GM10248 (cell line): ENCODE measurements around the gene MAZ.
"Not testable (repeated sequence)": the region's sequence is repeated elsewhere in the genome, so short reads cannot be mapped to it uniquely, and the experiment has no call there.

Source experiments
- CTCF ChIA-PET: fragments of 300-600 bp; sonication (Branson Sonifier 250); formaldehyde crosslinking; extraction: SDS; loops from one replicate; lab custom pipeline; 2021; ENCODE audit warnings: antibody characterized with exemption; lab: Yijun Ruan, JAX
- POLR2A ChIA-PET: fragments of 350-650 bp; sonication (Branson Sonifier 250); formaldehyde crosslinking; extraction: SDS; loops from one replicate; lab custom pipeline; 2020; ENCODE audit warnings: antibody characterized with exemption; lab: Yijun Ruan, JAX
- DNase-seq: peaks from one replicate; pipeline ENCODE4 v3.0.0; 2012; ENCODE audit errors: extremely low spot score
- TF ChIP-seq, protein P1 (sequence below): IDR thresholded peaks from 2 replicates; pipeline ENCODE4 v1.5.1; 2012; ENCODE audit warnings: mild to moderate bottlenecking, low read depth; ENCODE audit errors: extremely low read depth, missing control alignments, control extremely low read depth

Gene MAZ

GRCh38 chr16:29791845-29792807, 14.2 kb upstream of the MAZ start:
- no peak for DNase-seq
- POLR2A ChIA-PET: no interaction called here
- TF ChIP-seq, protein P1, sequence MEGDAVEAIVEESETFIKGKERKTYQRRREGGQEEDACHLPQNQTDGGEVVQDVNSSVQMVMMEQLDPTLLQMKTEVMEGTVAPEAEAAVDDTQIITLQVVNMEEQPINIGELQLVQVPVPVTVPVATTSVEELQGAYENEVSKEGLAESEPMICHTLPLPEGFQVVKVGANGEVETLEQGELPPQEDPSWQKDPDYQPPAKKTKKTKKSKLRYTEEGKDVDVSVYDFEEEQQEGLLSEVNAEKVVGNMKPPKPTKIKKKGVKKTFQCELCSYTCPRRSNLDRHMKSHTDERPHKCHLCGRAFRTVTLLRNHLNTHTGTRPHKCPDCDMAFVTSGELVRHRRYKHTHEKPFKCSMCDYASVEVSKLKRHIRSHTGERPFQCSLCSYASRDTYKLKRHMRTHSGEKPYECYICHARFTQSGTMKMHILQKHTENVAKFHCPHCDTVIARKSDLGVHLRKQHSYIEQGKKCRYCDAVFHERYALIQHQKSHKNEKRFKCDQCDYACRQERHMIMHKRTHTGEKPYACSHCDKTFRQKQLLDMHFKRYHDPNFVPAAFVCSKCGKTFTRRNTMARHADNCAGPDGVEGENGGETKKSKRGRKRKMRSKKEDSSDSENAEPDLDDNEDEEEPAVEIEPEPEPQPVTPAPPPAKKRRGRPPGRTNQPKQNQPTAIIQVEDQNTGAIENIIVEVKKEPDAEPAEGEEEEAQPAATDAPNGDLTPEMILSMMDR: no peak
- CTCF ChIA-PET: interaction anchor here (1.1 to 4.7 kb wide), 2 partner anchors 11 to 15 kb away, joined by 3 to 41 read pairs; no protein-coding TSS in a partner anchor

GRCh38 chr16:29793153-29793552, 13.2 kb upstream of the MAZ start:
- DNase-seq, POLR2A ChIA-PET: not testable (repeated sequence)
- CTCF ChIA-PET: interaction anchor here (1.3 to 4.7 kb wide), 3 partner anchors 10 to 29 kb away, joined by 3 to 41 read pairs (median 6); partner anchors contain the start of gene PAGR1

GRCh38 chr16:29794231-29794710, 12.1 kb upstream of the MAZ start:
- POLR2A ChIA-PET: interaction anchor here (0.7 kb wide), 1 partner anchor 865 kb away, joined by 3 read pairs; no protein-coding TSS in a partner anchor
- TF ChIP-seq, protein P1: no peak
- CTCF ChIA-PET: interaction anchor here (1.3 to 2.0 kb wide), 3 partner anchors 21 to 103 kb away, joined by 3 to 6 read pairs (median 4); partner anchors contain the start of gene PAGR1
- no peak for DNase-seq

- CTCF ChIA-PET: interaction anchor here (2.0 to 4.3 kb wide), 3 partner anchors 11 to 45 kb away, joined by 5 to 41 read pairs (median 15); partner anchors contain the start of gene KIF22
- DNase-seq: no peak
- TF ChIP-seq, protein P1: no peak
- POLR2A ChIA-PET: interaction anchor here (0.6 to 0.7 kb wide), 3 partner anchors 12 to 826 kb away, joined by 3 to 6 read pairs (median 3); partner anchors contain the start of gene KIF22
Observed at GRCh38 chr16:29802416-29802935, 3.9 kb upstream of the MAZ start.

DNA sequence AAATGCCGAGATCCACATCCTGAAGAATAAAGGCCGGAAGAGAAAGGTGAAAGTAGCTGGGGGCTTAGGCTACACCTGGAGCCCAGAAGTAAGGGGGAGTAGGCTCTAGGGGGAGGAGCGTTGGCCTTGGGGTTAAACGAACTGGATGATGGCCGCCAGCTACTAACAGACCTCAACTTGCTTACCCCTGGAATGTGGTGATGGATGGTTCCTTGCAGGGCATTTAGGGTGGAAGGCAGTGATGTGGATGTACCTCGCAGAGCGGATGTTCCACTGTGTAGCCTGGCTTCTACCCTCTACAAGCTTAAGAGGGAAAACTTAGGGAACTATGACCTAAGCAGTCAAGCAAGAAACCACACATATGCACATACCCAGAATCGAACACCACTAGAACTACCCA, 2.3 kb upstream of the MAZ start:
- CTCF ChIA-PET: interaction anchor here (0.6 to 4.3 kb wide), 6 partner anchors 13 to 256 kb away, joined by 3 to 41 read pairs (median 8); partner anchors contain the start of genes KIF22 and PAGR1
- TF ChIP-seq, protein P1: no peak
- no peak for DNase-seq
- POLR2A ChIA-PET: interaction anchor here (0.7 kb wide), 1 partner anchor 117 kb away, joined by 3 read pairs; no protein-coding TSS in a partner anchor

- CTCF ChIA-PET: interaction anchor here (1.0 to 4.3 kb wide), 4 partner anchors 12 to 44 kb away, joined by 3 to 41 read pairs (median 8); partner anchors contain the start of genes KIF22 and PAGR1
- no peak for DNase-seq
- TF ChIP-seq, protein P1: no peak
Observed at GRCh38 chr16:29804455-29805231, 1.7 kb upstream of the MAZ start.

More at GRCh38 chr16:29804455-29805231, 1.7 kb upstream of the MAZ start:
- POLR2A ChIA-PET: interaction anchor here (0.7 kb wide), 1 partner anchor 117 kb away, joined by 3 read pairs; no protein-coding TSS in a partner anchor
